Lung microvascular endothelial cell (primary cell): ENCODE results near the gene NSD2. TPM values are rescaled to one million over a fixed set of nuclear protein-coding genes. Genes with fewer than 3 reads are reported as not detected.
"Not testable (repeated sequence)": the region's sequence is repeated elsewhere in the genome, so short reads cannot be mapped to it uniquely, and the experiment has no call there.

ENCODE experiments used
- DNase-seq, 2 donors: peaks; one replicate each; pipeline versions ENCODE4 v3.0.0 to v3.0.0-alpha.2; 2010; ENCODE audit warnings: low read depth in 2 of 2
- total RNA-seq: library from RNA; depleted of rRNA; stranded (reverse); fragments of >200 nt; gene quantifications from 2 replicates; pipeline ENCODE4 v1.2.1, GENCODE V29; 2014

NSD2 gene
- total RNA-seq, 1 donor from 2014 or later = 32.7 TPM

- DNase-seq = not testable (repeated sequence)
These were observed 128.1 kb downstream of the NSD2 start for GRCh38 chr4:1999308-1999707.

GRCh38 chr4:2003361-2003760 is 132.2 kb downstream of the NSD2 start:
- not testable (repeated sequence) for DNase-seq

GRCh38 chr4:2006367-2006766 is 135.2 kb downstream of the NSD2 start:
- no peak for DNase-seq

- DNase-seq = peak in 1 of 2 donors; percentile 18
These were observed 135.9 kb downstream of the NSD2 start for GRCh38 chr4:2006956-2007653.

GRCh38 chr4:2007804-2008670 is 136.8 kb downstream of the NSD2 start:
- DNase-seq = peak; percentile 26 to 33

- DNase-seq = no peak
These were observed 137.4 kb downstream of the NSD2 start for GRCh38 chr4:2008671-2008920.

GRCh38 chr4:2008921-2009650 is 137.9 kb downstream of the NSD2 start, which contains the start of gene NELFA:
Gene NELFA, minus strand, starts transcription at chr4:2008974. Its CDS starts 15 bp downstream, at chr4:2008959.
- DNase-seq = peak; percentile 95 to 96

GRCh38 chr4:2009651-2010233 is 138.5 kb downstream of the NSD2 start:
- DNase-seq = peak; percentile 69 to 77

- no peak for DNase-seq
These were observed 140.4 kb downstream of the NSD2 start for GRCh38 chr4:2011583-2011982.

- DNase-seq = no peak
These were observed 143.8 kb downstream of the NSD2 start for GRCh38 chr4:2015008-2015407.

GRCh38 chr4:2021358-2022018 is 150.3 kb downstream of the NSD2 start:
- DNase-seq = not testable (repeated sequence)

- no peak for DNase-seq
These were observed 153.5 kb downstream of the NSD2 start for GRCh38 chr4:2024683-2025082.

- DNase-seq = no peak
These were observed 154.6 kb downstream of the NSD2 start for GRCh38 chr4:2025817-2026216.

- not testable (repeated sequence) for DNase-seq
These were observed 155.9 kb downstream of the NSD2 start for GRCh38 chr4:2027120-2027519.

- DNase-seq = not testable (repeated sequence)
These were observed 160.0 kb downstream of the NSD2 start for GRCh38 chr4:2031161-2031560.

Other genes with a start within 250 kb of the NSD2 start
- 1.1 and 1.4 TPM in 2 replicates for gene FAM53A, start 187.1 kb upstream of the NSD2 start, total RNA-seq
- gene SLBP, start 159.1 kb upstream of the NSD2 start, total RNA-seq = 46.0 and 49.4 TPM in 2 replicates
- 17.9 and 30.8 TPM in 2 replicates for gene TMEM129, start 150.1 kb upstream of the NSD2 start, total RNA-seq
- gene TACC3, start 149.9 kb upstream of the NSD2 start, total RNA-seq = 4.4 and 10.2 TPM in 2 replicates
- gene FGFR3, start 78.1 kb upstream of the NSD2 start, total RNA-seq = 0.79 and 1.3 TPM in 2 replicates
- gene LETM1, start 15.2 kb upstream of the NSD2 start, total RNA-seq = 48.6 and 70.2 TPM in 2 replicates
- 8.5 and 10.3 TPM in 2 replicates for gene NELFA, start 137.6 kb downstream of the NSD2 start, total RNA-seq
- under 0.01 TPM in 2 replicates for gene NAT8L, start 187.9 kb downstream of the NSD2 start, total RNA-seq